HUDEP-2 (cell line): ENCODE data around the gene OR6C6.
"Not testable (repeated sequence)": the region's sequence is repeated elsewhere in the genome, so short reads cannot be mapped to it uniquely, and the experiment has no call there.

Source experiments
- DNase-seq, 76 experiments: peaks; one replicate each; lab custom pipeline; 2025; ENCODE audit not compliant: unreplicated experiment in 76 of 76; lab: John Stamatoyannopoulos, UW

Gene OR6C6

DNA sequence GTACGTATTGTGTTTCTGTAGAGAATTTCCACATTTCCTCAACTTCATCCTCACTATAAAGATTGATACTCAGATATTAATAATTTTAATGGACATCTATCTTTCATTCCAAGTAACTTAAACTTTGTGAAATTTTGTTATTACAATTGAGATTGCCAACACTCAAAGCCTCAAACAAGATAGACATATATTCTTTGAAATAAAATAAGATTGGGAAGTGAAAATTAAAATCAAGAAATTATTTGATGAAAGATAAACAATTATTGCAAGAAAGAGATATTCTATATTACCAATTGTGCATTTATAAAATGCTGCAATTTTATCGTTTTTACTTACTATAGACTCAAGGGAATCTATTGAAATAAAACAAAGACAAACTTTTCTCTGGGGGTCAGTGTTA lies at the start of gene OR6C6:
Gene OR6C6 (minus strand): TSS at position 101 of the 400 bp plus-strand sequence. CDS start 1,337 bp downstream, outside the sequence.
- DNase-seq, result no peak

DNA sequence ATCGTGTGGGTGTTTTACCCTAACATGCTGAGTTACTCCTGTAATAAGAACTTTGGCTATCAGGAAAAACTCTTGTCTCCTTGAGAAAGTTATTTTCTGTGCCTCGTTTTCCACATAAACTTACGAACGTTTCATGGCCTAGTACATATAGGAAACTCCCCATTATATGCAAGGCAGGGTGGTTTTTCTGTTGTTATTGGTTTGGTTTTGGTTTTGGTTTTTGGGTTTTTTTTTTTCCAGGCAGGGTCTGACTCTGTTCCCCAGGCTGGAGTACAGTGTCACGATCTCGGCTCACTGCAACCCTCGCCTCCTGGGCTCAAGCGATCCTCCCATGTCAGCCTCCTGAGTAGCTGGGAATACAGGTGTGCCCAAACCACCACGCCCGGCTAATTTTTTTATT lies 39.6 kb upstream of the OR6C6 start:
- no peak for DNase-seq

GRCh38 chr12:55330446-55330845 lies 34.1 kb upstream of the OR6C6 start, which contains the start of gene OR6C3:
OR6C3 (plus strand) TSS chr12:55330746; CDS start chr12:55331701, 955 bp downstream.
- DNase-seq, result no peak

GRCh38 chr12:55325801-55326200 lies 29.4 kb upstream of the OR6C6 start:
- not testable (repeated sequence) for DNase-seq

- no peak for DNase-seq
Observed at GRCh38 chr12:55320201-55320600, 23.8 kb upstream of the OR6C6 start.

- no peak for DNase-seq
Observed at GRCh38 chr12:55314043-55314442, 17.7 kb upstream of the OR6C6 start, which contains the start of gene OR6C1. OR6C1 (plus strand) TSS chr12:55314343; CDS start chr12:55320600, 6,257 bp downstream.

DNA sequence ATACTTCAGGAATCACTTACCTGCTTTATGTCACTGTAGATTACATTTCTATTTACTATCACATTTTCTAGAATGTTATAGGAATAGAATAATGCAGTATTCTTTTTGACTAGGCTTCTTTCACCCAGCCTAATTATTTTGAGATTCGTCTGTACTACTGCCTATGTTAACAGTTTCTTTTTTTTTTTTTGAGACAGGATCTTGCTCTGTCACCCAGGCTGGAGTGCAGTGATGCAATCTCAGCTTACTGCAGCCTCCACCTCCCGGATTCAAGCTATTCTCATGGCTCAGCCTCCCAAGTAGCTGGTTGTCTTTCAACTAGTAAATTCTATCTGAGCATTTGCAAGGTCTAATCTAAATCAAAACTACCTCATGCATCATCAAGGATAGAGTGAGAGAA lies 6.4 kb downstream of the OR6C6 start:
- DNase-seq, result no peak

- no peak for DNase-seq
Observed at GRCh38 chr12:55280991-55281390, 15.4 kb downstream of the OR6C6 start.

GRCh38 chr12:55258303-55258702 lies 38.1 kb downstream of the OR6C6 start:
- DNase-seq, result no peak

DNA sequence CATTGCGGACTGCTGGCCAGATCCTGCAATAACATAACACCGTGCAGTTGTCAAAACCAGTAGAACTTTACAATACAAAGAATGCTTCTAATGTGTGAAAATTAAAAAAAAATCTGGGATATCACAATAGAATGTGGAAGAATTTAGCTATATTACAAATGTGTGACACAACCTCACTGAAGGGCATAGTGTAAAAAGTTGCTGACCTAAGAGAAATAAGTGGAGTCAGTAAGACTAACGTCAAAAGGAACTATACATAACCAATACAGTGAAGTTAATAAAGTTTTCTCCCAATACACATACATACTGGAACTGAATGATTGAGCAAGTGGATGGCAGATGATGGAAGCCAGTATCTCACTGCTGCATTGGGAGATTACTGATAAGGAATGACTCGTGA lies 39.5 kb downstream of the OR6C6 start:
- no peak for DNase-seq

DNA sequence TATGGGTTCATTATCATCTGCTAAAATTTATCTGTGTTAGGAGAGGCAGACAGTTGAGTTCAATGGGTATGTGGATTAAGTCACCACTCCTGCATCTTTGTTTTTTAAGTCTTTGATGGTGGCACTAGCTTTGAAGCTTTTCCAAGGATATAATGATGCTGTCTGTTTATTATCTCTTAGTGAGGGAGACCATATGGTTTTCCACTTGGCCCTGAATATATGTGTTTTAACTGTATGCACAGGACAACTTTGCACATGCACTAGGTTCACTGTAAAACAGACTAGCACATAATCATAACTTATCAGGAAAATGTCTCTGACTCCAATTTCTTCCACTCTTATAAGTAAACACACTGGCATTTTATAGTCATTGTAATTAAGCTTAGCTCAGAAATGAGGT lies 43.1 kb downstream of the OR6C6 start:
- no peak for DNase-seq

- DNase-seq, result no peak
Observed at GRCh38 chr12:55250944-55251343, 45.4 kb downstream of the OR6C6 start.

GRCh38 chr12:55246159-55246558 lies 50.2 kb downstream of the OR6C6 start:
- DNase-seq, result no peak

- DNase-seq, result no peak
Observed at GRCh38 chr12:55244309-55244708, 52.1 kb downstream of the OR6C6 start, which contains the start of gene OR6C74. OR6C74 (plus strand) TSS chr12:55244609; CDS start chr12:55247288, 2,679 bp downstream.
